Tibial nerve (tissue), 3 donors: ENCODE data around the gene FGF10.

Experiments
- POLR2A ChIP-seq, 2 donors: fragments of 450-650 bp; IDR thresholded peaks; one replicate each; pipeline ENCODE4 v1.6.1; 2017; ENCODE audit warnings: antibody characterized with exemption in 2 of 2, mild to moderate bottlenecking in 2 of 2, moderate library complexity in 2 of 2
- TF ChIP-seq, protein P1 (sequence below), 5 experiments: fragments of 200-600 bp in 3 of 5; fragments of 450-650 bp in 2 of 5; sonication (generic) in 3 of 5; IDR thresholded peaks; one replicate each; pipeline ENCODE4 v1.5.1; 2016 to 2019; ENCODE audit warnings: antibody characterized with exemption in 5 of 5, mild to moderate bottlenecking in 3 of 5, moderate library complexity in 2 of 5

DNA sequence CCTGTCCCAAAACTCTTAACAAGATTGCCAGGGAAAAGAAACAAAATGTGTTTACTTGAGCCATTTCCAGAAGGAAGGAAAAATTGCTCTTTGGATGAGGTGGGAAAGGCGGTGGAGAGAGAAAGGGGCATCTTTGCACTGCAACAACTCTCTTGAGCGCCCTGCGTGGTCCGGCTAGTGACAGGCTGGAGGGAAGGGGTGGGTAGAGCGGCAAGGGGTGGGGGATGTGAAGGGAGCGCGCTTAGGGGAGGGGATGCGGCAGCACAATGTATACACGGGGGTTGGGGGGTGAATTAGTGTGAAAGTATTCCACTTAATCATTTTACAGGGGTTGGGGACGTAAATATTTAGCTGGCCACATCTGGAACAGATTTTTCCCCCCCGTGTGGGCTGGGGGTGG lies 1.3 kb downstream of the FGF10 start:
- TF ChIP-seq, protein P1, sequence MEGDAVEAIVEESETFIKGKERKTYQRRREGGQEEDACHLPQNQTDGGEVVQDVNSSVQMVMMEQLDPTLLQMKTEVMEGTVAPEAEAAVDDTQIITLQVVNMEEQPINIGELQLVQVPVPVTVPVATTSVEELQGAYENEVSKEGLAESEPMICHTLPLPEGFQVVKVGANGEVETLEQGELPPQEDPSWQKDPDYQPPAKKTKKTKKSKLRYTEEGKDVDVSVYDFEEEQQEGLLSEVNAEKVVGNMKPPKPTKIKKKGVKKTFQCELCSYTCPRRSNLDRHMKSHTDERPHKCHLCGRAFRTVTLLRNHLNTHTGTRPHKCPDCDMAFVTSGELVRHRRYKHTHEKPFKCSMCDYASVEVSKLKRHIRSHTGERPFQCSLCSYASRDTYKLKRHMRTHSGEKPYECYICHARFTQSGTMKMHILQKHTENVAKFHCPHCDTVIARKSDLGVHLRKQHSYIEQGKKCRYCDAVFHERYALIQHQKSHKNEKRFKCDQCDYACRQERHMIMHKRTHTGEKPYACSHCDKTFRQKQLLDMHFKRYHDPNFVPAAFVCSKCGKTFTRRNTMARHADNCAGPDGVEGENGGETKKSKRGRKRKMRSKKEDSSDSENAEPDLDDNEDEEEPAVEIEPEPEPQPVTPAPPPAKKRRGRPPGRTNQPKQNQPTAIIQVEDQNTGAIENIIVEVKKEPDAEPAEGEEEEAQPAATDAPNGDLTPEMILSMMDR (IDR thresholded peaks at IDR 0.05): no peak
- no peak for TF ChIP-seq POLR2A (IDR thresholded peaks at IDR 0.05)
